DMS153 treated with DMSO at 0.1 percent for 48 hours (cell line): ENCODE measurements around the gene EXOC6B.

Experiments
- DNase-seq: peaks from one replicate; lab custom pipeline; 2025; ENCODE audit not compliant: unreplicated experiment; lab: John Stamatoyannopoulos, UW

The EXOC6B gene

GRCh38 chr2:72128059-72128842 lies 697.6 kb downstream of the EXOC6B start:
- no peak for DNase-seq

DNA sequence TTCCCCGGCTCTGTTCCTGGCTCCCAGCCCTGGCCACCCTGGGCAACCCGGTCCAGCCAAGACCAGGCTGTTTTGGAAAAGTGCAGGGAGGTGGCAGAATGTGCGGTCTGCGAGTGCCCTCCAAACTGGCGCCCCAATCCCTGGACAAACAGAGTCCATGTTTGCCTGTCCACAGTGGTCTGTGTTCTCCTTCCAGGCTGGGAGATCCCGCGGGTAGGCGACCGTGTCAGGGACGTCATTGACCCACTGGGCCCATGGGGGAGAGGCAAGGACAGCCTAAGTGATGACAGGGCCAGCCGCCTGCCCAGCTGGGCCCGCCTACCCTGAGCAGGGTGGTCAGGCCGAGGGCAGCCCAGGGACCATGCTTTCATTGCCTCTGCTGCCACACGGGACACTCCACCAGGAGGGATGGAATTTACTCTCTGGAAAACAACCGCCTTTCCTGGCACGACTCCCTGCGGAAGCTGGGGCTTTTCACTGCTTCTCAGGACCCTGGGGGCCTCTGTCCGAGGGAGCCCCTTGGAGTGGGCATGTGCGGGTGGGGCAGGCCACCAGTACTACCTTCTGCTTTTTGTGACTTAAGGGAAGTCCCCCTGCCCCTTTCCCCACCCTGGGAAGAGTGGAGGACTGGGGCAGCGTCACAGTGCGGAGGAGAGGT lies 698.3 kb downstream of the EXOC6B start:
- DNase-seq: no peak

DNA sequence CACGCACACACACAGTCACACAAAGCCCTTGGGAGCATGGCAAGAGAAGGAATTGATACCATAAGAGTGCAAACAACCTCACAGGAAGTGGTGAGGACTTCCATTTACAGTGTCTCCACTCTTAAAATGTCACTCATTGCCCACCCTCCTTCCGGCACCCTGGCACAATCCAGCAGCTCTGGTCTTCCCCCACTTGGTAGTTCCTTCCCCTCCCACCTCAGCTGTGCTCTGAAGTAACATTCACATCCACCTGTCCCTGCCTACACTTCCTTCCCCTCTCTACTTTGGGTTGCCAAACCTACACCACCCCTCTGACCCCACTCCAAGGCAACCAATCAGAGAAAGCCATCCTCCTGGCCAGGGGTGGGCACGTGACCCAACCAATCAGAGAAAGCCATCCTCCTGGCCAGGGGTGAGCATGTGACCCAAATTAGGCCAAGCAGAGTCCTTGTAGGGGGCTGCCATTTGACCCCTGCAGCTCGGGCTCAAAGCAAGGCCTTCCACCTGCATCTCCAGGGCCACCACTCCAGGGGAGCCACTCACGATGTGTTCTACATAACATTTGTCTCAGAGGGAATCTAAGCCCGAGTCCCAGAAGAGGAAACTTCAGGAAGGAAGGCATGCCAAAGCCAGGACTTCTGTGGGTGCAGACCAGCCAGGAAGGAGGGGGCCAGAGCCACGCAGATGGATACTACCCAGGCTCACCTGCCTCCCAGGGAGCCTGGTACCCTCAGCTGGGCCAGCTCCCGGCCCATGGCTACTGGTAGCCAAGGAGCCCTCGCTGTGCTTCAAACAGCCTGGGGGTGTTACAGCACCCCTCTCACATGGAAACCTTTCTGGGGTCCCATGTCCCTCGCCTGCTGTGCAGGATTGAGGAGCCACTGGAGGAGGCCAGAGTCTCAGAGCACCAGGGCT lies 699.4 kb downstream of the EXOC6B start:
- no peak for DNase-seq
